Fibroblast of pulmonary artery (primary cell): ENCODE measurements around the gene CDKN2AIPNL.
"Not testable (repeated sequence)": the region's sequence is repeated elsewhere in the genome, so short reads cannot be mapped to it uniquely, and the experiment has no call there.

Experiments
- DNase-seq: peaks from one replicate; pipeline ENCODE4 v3.0.0-alpha.2; 2010; ENCODE audit warnings: low read depth
- H3K4me3 ChIP-seq: replicated peaks from 2 replicates; pipeline ENCODE4 v1.5.1; 2011; ENCODE audit warnings: low read depth, mild to moderate bottlenecking, control low read depth, low read length, moderate library complexity
- CTCF ChIP-seq: IDR thresholded peaks from 2 replicates; pipeline ENCODE4 v1.5.1; 2011; ENCODE audit warnings: mild to moderate bottlenecking, control low read depth, low read length, inconsistent platforms; ENCODE audit errors: missing control alignments

Gene CDKN2AIPNL

GRCh38 chr5:134432174-134432573 lies 20.5 kb upstream of the CDKN2AIPNL start:
- DNase-seq = no peak
- H3K4me3 ChIP-seq = no peak overlapping the region
- no peak for TF ChIP-seq CTCF

GRCh38 chr5:134430001-134430569 lies 18.4 kb upstream of the CDKN2AIPNL start:
- TF ChIP-seq CTCF = no peak
- no peak for DNase-seq
- H3K4me3 ChIP-seq = no peak overlapping the region

GRCh38 chr5:134427540-134428041 lies 15.9 kb upstream of the CDKN2AIPNL start:
- H3K4me3 ChIP-seq = no peak overlapping the region
- no peak for TF ChIP-seq CTCF
- no peak for DNase-seq

- H3K4me3 ChIP-seq = no peak overlapping the region
- no peak for TF ChIP-seq CTCF
Observed at GRCh38 chr5:134426361-134426760, 14.7 kb upstream of the CDKN2AIPNL start.

GRCh38 chr5:134423376-134423775 lies 11.7 kb upstream of the CDKN2AIPNL start:
- no peak overlapping the region for H3K4me3 ChIP-seq
- DNase-seq = no peak
- no peak for TF ChIP-seq CTCF

More at GRCh38 chr5:134426361-134426760, 14.7 kb upstream of the CDKN2AIPNL start:
- no peak for DNase-seq

- H3K4me3 ChIP-seq = no peak overlapping the region
- no peak for DNase-seq
- no peak for TF ChIP-seq CTCF
Observed at GRCh38 chr5:134422791-134423365, 11.2 kb upstream of the CDKN2AIPNL start.

- H3K4me3 ChIP-seq, DNase-seq: not testable (repeated sequence)
Observed at GRCh38 chr5:134421038-134421437, 9.4 kb upstream of the CDKN2AIPNL start.
